ENCODE data around the gene VANGL1. TPM values are rescaled to one million over a fixed set of nuclear protein-coding genes. Genes with fewer than 3 reads are reported as not detected.

The VANGL1 gene
- total and polyA plus RNA-seq, 2 of the 8 experiments (the other 6 are each of a cell fraction or from before 2014, with no cell fraction given) = 9.4 to 13.4 TPM

- TF ChIP-seq CHD7 (IDR thresholded peaks at IDR 0.05; ENCODE audit: insufficient replicate concordance, low read length) = no peak
These were observed 48.2 kb upstream of the VANGL1 start (continued) for GRCh38 chr1:115593365-115594259.

Data from H1 (cell line).